HepG2 (cell line): ENCODE results near the gene BAZ1A. TPM values are rescaled to one million over a fixed set of nuclear protein-coding genes. Genes with fewer than 3 reads are reported as not detected.
A peak's percentile ranks its signal among the peaks of the same experiment; 100 is the strongest.

Experiments used
- CHD2 ChIP-seq: IDR thresholded peaks from 2 replicates; pipeline ENCODE4 v1.6.1; 2011; ENCODE audit warnings: low read depth, low read length, improper control_type of control experiment
- ESRRA ChIP-seq: sonication (generic); formaldehyde crosslinking; IDR thresholded peaks from 2 replicates; pipeline ENCODE4 v1.5.1; 2020; ENCODE audit warnings: mild to moderate bottlenecking, low read depth, missing genetic modification reagents
- GABPB1 ChIP-seq: IDR thresholded peaks from 2 replicates; pipeline ENCODE4 v1.6.1; 2016; ENCODE audit warnings: mild to moderate bottlenecking, missing genetic modification reagents, moderate library complexity, missing compliant biosample characterization
- HDAC1 ChIP-seq: sonication (generic); formaldehyde crosslinking; IDR thresholded peaks from 2 replicates; pipeline ENCODE4 v1.5.1; 2020; ENCODE audit warnings: mild to moderate bottlenecking, missing genetic modification reagents
- HNRNPK ChIP-seq: fragments of 200-400 bp; formaldehyde crosslinking; IDR thresholded peaks from 2 replicates; pipeline ENCODE4 v1.6.1; 2018; ENCODE audit warnings: low read length, low read depth, moderate library complexity, mild to moderate bottlenecking; ENCODE audit not compliant: poor library complexity, severe bottlenecking
- JARID2 ChIP-seq: sonication (generic); formaldehyde crosslinking; IDR thresholded peaks from 2 replicates; pipeline ENCODE4 v1.8.1; 2023; ENCODE audit warnings: missing genetic modification reagents, inconsistent platforms; ENCODE audit not compliant: insufficient replicate concordance
- MEF2D ChIP-seq: sonication (generic); formaldehyde crosslinking; IDR thresholded peaks from 2 replicates; pipeline ENCODE4 v1.5.1; 2020; ENCODE audit warnings: mild to moderate bottlenecking, missing genetic modification reagents
- MYC ChIP-seq: sonication (generic); formaldehyde crosslinking; IDR thresholded peaks from 2 replicates; pipeline ENCODE4 v1.9.0; 2021; ENCODE audit warnings: missing genetic modification reagents, borderline replicate concordance
- SUZ12 ChIP-seq: fragments of 150-350 bp; IDR thresholded peaks from 2 replicates; pipeline ENCODE4 v1.6.1; 2014; ENCODE audit warnings: low read depth, low read length
- TAF1 ChIP-seq: sonication (generic); formaldehyde crosslinking; IDR thresholded peaks from 2 replicates; pipeline ENCODE4 v1.4.0; 2020; ENCODE audit warnings: missing genetic modification reagents
- TARDBP ChIP-seq: sonication (generic); formaldehyde crosslinking; IDR thresholded peaks from 2 replicates; pipeline ENCODE4 v1.8.0; 2022; ENCODE audit warnings: mild to moderate bottlenecking, missing genetic modification reagents
- TBX2 ChIP-seq: sonication (generic); formaldehyde crosslinking; IDR thresholded peaks from 2 replicates; pipeline ENCODE4 v1.5.0; 2020; ENCODE audit warnings: missing genetic modification reagents, mild to moderate bottlenecking, borderline replicate concordance
- ZC3H4 ChIP-seq: sonication (generic); formaldehyde crosslinking; IDR thresholded peaks from 2 replicates; pipeline ENCODE4 v1.4.0; 2020; ENCODE audit warnings: missing genetic modification reagents, borderline replicate concordance
- ZMYM2 ChIP-seq: sonication (generic); formaldehyde crosslinking; IDR thresholded peaks from 2 replicates; pipeline ENCODE4 v1.8.0; 2022; ENCODE audit warnings: mild to moderate bottlenecking, missing genetic modification reagents
- ZNF331 ChIP-seq: sonication (generic); formaldehyde crosslinking; IDR thresholded peaks from 2 replicates; pipeline ENCODE4 v1.4.0; 2020; ENCODE audit warnings: missing genetic modification reagents
- ZNF343 ChIP-seq: sonication (generic); formaldehyde crosslinking; IDR thresholded peaks from 2 replicates; pipeline ENCODE4 v1.4.0; 2020; ENCODE audit warnings: mild to moderate bottlenecking, missing genetic modification reagents
- ZNF354B ChIP-seq: sonication (generic); formaldehyde crosslinking; IDR thresholded peaks from 2 replicates; pipeline ENCODE4 v1.8.0; 2022; ENCODE audit warnings: mild to moderate bottlenecking, missing genetic modification reagents
- ZNF430 ChIP-seq: sonication (generic); formaldehyde crosslinking; IDR thresholded peaks from 2 replicates; pipeline ENCODE4 v1.9.0; 2021; ENCODE audit warnings: mild to moderate bottlenecking, missing genetic modification reagents
- ZNF564 ChIP-seq: sonication (generic); formaldehyde crosslinking; IDR thresholded peaks from 2 replicates; pipeline ENCODE4 v1.8.1; 2023; ENCODE audit warnings: mild to moderate bottlenecking, missing genetic modification reagents
- ZNF567 ChIP-seq: sonication (generic); formaldehyde crosslinking; IDR thresholded peaks from 2 replicates; pipeline ENCODE4 v1.8.1; 2023; ENCODE audit warnings: mild to moderate bottlenecking, missing genetic modification reagents, borderline replicate concordance
- ZNF768 ChIP-seq: sonication (generic); formaldehyde crosslinking; IDR thresholded peaks from 2 replicates; pipeline ENCODE4 v1.4.0; 2020; ENCODE audit warnings: missing genetic modification reagents
- ZNF839 ChIP-seq: sonication (generic); formaldehyde crosslinking; IDR thresholded peaks from 2 replicates; pipeline ENCODE4 v1.4.0; 2020; ENCODE audit warnings: missing genetic modification reagents, mild to moderate bottlenecking, borderline replicate concordance
- ZSCAN30 ChIP-seq: sonication (generic); formaldehyde crosslinking; IDR thresholded peaks from 2 replicates; pipeline ENCODE4 v1.5.0; 2020; ENCODE audit warnings: mild to moderate bottlenecking, missing genetic modification reagents
- polyA plus RNA-seq, 8 experiments: library from polyadenylated mRNA; depleted of rRNA in 3 of 8; stranded (reverse) in 7 of 8; unstranded in 1 of 8; fragments of >200 nt; fragmentation: Illumina TruSeq in 4 of 8; extraction: Trizol in 4 of 8; gene quantifications; 2 replicates each; pipeline versions ENCODE4 v1.2.1 to v1.2.3, GENCODE V29; 2011 to 2016; ENCODE audit warnings: low read depth in 4 of 8, missing spikeins in 1 of 8, mixed read lengths in 1 of 8; ENCODE audit not compliant: insufficient read depth in 1 of 8
- total RNA-seq, 5 experiments: library from RNA; depleted of rRNA; stranded (reverse); fragments of >200 nt; fragmentation: Illumina TruSeq; extraction: Trizol; gene quantifications; 2 replicates each; pipeline ENCODE4 v1.2.3, GENCODE V29; 2016; ENCODE audit warnings: low read depth in 1 of 5
- TF ChIP-seq, protein P1 (sequence below): sonication (generic); formaldehyde crosslinking; IDR thresholded peaks from 2 replicates; pipeline ENCODE4 v1.4.0; 2020; ENCODE audit warnings: missing genetic modification reagents
- TF ChIP-seq, protein P2 (sequence below): sonication (generic); formaldehyde crosslinking; IDR thresholded peaks from 2 replicates; pipeline ENCODE4 v1.4.0; 2020; ENCODE audit warnings: missing genetic modification reagents
- TF ChIP-seq, protein P3 (sequence below): sonication (generic); formaldehyde crosslinking; IDR thresholded peaks from 2 replicates; pipeline ENCODE4 v1.4.0; 2020; ENCODE audit warnings: missing genetic modification reagents, borderline replicate concordance

The BAZ1A gene
- total and polyA plus RNA-seq, 2 of the 13 experiments (the other 11 are each of a cell fraction or from before 2014, with no cell fraction given) = 20.9 to 56.8 TPM

DNA sequence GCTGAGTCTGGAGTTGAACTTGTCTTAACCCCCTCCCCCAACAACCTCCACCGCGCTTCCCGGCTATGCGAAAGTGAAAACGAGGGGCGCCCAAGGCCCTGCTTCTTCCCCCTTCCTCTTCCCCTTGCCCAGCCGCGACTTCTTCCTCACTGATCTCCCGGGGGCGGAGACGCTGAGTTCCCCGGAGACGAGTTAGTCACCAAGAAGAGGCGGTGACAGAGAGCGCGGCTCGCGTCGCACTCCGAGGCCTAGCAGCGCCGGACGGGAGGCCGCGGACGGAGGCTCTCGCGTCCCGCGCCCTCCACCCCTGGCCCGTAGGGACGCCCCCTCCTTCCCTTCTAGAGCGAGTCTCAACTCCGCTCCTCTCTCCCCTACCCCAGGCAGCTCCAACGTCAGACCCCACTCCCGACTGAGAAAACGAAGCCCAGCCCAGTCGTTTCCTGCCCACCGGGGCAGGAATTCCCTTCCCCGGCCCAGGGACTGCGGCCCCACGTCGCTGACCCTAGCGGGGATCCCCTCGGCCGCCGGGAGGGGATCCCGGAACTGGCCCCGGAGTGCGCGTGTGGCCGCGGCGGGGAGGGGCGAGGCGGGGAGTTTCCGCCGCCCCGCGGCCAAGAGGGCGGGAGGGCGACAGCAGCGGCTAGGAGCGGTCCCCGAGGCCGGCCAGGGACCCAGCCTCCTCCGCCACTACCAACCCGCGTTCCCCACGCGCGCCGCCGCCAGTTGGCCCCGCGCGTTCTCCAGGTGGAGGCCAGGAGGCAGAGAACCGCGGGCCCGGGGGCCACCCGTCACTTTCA, 1.4 kb downstream of the BAZ1A start (continued):
- TF ChIP-seq, protein P1, sequence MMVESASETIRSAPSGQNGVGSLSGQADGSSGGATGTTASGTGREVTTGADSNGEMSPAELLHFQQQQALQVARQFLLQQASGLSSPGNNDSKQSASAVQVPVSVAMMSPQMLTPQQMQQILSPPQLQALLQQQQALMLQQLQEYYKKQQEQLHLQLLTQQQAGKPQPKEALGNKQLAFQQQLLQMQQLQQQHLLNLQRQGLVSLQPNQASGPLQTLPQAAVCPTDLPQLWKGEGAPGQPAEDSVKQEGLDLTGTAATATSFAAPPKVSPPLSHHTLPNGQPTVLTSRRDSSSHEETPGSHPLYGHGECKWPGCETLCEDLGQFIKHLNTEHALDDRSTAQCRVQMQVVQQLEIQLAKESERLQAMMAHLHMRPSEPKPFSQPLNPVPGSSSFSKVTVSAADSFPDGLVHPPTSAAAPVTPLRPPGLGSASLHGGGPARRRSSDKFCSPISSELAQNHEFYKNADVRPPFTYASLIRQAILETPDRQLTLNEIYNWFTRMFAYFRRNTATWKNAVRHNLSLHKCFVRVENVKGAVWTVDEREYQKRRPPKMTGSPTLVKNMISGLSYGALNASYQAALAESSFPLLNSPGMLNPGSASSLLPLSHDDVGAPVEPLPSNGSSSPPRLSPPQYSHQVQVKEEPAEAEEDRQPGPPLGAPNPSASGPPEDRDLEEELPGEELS (CRISPR knock-in tag) = no peak
- TF ChIP-seq ZNF343 = peak; percentile 99
- peak; percentile 85 for TF ChIP-seq TAF1 (CRISPR knock-in tag)
- peak; percentile 99 for TF ChIP-seq ZSCAN30 (CRISPR knock-in tag)
- TF ChIP-seq ESRRA = peak; percentile 83
- TF ChIP-seq ZMYM2 = peak; percentile 59; the same call in 1 of the 2 replicates
- TF ChIP-seq, protein P2, sequence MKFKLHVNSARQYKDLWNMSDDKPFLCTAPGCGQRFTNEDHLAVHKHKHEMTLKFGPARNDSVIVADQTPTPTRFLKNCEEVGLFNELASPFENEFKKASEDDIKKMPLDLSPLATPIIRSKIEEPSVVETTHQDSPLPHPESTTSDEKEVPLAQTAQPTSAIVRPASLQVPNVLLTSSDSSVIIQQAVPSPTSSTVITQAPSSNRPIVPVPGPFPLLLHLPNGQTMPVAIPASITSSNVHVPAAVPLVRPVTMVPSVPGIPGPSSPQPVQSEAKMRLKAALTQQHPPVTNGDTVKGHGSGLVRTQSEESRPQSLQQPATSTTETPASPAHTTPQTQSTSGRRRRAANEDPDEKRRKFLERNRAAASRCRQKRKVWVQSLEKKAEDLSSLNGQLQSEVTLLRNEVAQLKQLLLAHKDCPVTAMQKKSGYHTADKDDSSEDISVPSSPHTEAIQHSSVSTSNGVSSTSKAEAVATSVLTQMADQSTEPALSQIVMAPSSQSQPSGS (CRISPR knock-in tag) = peak; percentile 75
- TF ChIP-seq, protein P3, sequence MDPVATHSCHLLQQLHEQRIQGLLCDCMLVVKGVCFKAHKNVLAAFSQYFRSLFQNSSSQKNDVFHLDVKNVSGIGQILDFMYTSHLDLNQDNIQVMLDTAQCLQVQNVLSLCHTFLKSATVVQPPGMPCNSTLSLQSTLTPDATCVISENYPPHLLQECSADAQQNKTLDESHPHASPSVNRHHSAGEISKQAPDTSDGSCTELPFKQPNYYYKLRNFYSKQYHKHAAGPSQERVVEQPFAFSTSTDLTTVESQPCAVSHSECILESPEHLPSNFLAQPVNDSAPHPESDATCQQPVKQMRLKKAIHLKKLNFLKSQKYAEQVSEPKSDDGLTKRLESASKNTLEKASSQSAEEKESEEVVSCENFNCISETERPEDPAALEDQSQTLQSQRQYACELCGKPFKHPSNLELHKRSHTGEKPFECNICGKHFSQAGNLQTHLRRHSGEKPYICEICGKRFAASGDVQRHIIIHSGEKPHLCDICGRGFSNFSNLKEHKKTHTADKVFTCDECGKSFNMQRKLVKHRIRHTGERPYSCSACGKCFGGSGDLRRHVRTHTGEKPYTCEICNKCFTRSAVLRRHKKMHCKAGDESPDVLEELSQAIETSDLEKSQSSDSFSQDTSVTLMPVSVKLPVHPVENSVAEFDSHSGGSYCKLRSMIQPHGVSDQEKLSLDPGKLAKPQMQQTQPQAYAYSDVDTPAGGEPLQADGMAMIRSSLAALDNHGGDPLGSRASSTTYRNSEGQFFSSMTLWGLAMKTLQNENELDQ (CRISPR knock-in tag) = peak; percentile 82; the same call in 1 of the 2 replicates
- peak; percentile 97 for TF ChIP-seq HDAC1 (CRISPR knock-in tag)
- peak; percentile 99 for TF ChIP-seq ZNF567 (CRISPR knock-in tag)
- TF ChIP-seq ZNF839 (CRISPR knock-in tag) = peak; percentile 99; the same call in 1 of the 2 replicates
- TF ChIP-seq ZC3H4 (CRISPR knock-in tag) = peak; percentile 85; the same call in 1 of the 2 replicates
- TF ChIP-seq ZNF331 (CRISPR knock-in tag) = peak; percentile 65; the same call in 1 of the 2 replicates
- peak; percentile 94 for TF ChIP-seq TARDBP (CRISPR knock-in tag)
- no peak for TF ChIP-seq SUZ12
- TF ChIP-seq JARID2 = peak; percentile 48
- TF ChIP-seq TBX2 (CRISPR knock-in tag) = peak; percentile 90
- TF ChIP-seq ZNF430 (CRISPR knock-in tag) = peak; percentile 96
- peak; percentile 90 for TF ChIP-seq MYC (CRISPR knock-in tag)
- TF ChIP-seq HNRNPK = peak; percentile 9
- TF ChIP-seq ZNF354B (CRISPR knock-in tag) = peak; percentile 99
- peak; percentile 17 for TF ChIP-seq CHD2
- peak; percentile 91 for TF ChIP-seq GABPB1 (CRISPR knock-in tag)
- peak; percentile 56 for TF ChIP-seq MEF2D (CRISPR knock-in tag)
- peak; percentile 95 for TF ChIP-seq ZNF564 (CRISPR knock-in tag)
- peak; percentile 72 for TF ChIP-seq ZNF768 (CRISPR knock-in tag)
